Measurements from ENCODE around the gene CCNL2. TPM values are rescaled to one million over a fixed set of nuclear protein-coding genes. Genes with fewer than 3 reads are reported as not detected.
A peak's percentile ranks its signal among the peaks of the same experiment; 100 is the strongest.

Gene CCNL2
- polyA plus RNA-seq, 2 of the 4 experiments (the other 2 are of a cell fraction) = 85.5 to 111 TPM

DNA sequence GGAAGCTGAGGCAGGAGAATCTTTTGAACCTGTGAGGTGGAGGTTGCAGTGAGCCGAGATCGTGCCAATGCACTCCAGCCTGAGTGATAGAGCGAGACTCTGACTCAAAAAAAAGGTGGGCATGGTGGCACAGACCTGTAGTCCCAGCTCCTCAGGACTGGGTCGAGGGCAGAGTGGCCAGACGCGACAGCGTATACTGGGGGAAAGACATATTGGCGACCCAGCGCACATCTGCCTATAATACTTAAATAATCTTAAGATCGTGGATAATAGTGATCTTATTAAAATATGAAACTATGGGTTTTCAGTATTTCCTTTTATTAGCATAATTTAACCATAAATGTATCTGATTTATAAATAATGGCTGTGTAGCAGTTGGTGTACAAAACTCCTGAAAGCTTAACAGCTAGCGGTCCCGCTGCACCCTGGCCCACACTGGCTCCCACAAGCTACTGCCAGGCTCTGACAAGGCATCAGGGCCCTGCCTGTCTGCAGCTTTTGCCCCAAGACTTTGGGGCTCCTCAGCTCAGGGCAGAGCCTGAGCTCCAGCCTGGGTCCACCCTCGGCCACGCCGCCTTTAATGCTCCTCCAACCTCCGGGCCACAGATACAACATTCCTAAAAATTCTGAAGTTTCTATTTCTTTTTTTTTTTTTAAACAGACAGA lies 21.5 kb downstream of the CCNL2 start (continued):
- no peak for TF ChIP-seq BCL3 (IDR thresholded peaks at IDR 0.05)
- TF ChIP-seq EHMT2 (IDR thresholded peaks at IDR 0.05; ENCODE audit: low read depth) = no peak

- H3K27ac ChIP-seq = no peak overlapping the region
- TF ChIP-seq ELK1 (IDR thresholded peaks at IDR 0.05; ENCODE audit: low read depth, low read length) (no peak), BCL3 (IDR thresholded peaks at IDR 0.05) (no peak), ZNF302 (CRISPR knock-in tag; IDR thresholded peaks at IDR 0.05) (no peak), JUNB (IDR thresholded peaks at IDR 0.05) (no peak), NFE2L2 (conservative IDR thresholded peaks at IDR 0.05; ENCODE audit: low read length) (no peak), MAX (IDR thresholded peaks at IDR 0.05) (no peak), RCOR1 (IDR thresholded peaks at IDR 0.05; ENCODE audit: low read depth, low read length) (no peak), CEBPB (IDR thresholded peaks at IDR 0.05) (no peak), KDM5A (IDR thresholded peaks at IDR 0.05) (no peak), TP53 (CRISPR knock-in tag; IDR thresholded peaks at IDR 0.05) (no peak)
- TF ChIP-seq, protein P1, sequence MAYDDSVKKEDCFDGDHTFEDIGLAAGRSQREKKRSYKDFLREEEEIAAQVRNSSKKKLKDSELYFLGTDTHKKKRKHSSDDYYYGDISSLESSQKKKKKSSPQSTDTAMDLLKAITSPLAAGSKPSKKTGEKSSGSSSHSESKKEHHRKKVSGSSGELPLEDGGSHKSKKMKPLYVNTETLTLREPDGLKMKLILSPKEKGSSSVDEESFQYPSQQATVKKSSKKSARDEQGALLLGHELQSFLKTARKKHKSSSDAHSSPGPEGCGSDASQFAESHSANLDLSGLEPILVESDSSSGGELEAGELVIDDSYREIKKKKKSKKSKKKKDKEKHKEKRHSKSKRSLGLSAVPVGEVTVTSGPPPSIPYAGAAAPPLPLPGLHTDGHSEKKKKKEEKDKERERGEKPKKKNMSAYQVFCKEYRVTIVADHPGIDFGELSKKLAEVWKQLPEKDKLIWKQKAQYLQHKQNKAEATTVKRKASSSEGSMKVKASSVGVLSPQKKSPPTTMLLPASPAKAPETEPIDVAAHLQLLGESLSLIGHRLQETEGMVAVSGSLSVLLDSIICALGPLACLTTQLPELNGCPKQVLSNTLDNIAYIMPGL (CRISPR knock-in tag; IDR thresholded peaks at IDR 0.05; ENCODE audit: borderline replicate concordance) = no peak
- no peak for ATAC-seq
- no peak overlapping the region for H3K4me3 ChIP-seq
- POLR2A ChIA-PET = no interaction called here
- WGBS (ENCODE audit: missing lambda C conversion rate) = 91% methylated on average over 5 of the region's 10 CpGs
- no peak for DNase-seq (ENCODE audit: low read depth in 1 of 2, low spot score in 1 of 2)
- H3K9me3 ChIP-seq = no peaks in the 10 kb centered on the region
- H3K4me1 ChIP-seq = peaks cover 14% of the 10 kb centered on the region
- peak overlapping the region; percentile 75; the same call in 2 of the 3 replicates for H3K4me2 ChIP-seq
- no peak for FAIRE-seq
- CTCF ChIA-PET = interaction anchor here (0.7 kb wide), 1 partner anchor 28 kb away, joined by 3 read pairs; no protein-coding TSS in a partner anchor
Measured at GRCh38 chr1:1376551-1377226, 22.4 kb downstream of the CCNL2 start.

- 1% methylated on average over 14 of the region's 85 CpGs for WGBS (ENCODE audit: missing lambda C conversion rate)
- Histone ChIP-seq H3K9me3 (no peaks in the 10 kb centered on the region), H3K27ac (peak within 1 kb of the TSS; percentile 96 to 98), H3K4me2 (peak within 1 kb of the TSS; percentile 89), H3K4me3 (peak within 1 kb of the TSS; percentile 94), H3K4me1 (peaks cover 14% of the 10 kb centered on the region)
- DNase-seq (ENCODE audit: low read depth in 1 of 2, low spot score in 1 of 2) (peak; percentile 96 to 99), FAIRE-seq (no peak), ATAC-seq (peak; percentile 93 to 95)
- ChIA-PET CTCF (interaction anchor here (0.6 to 2.6 kb wide), 8 partner anchors 10 to 130 kb away, joined by 3 to 10 read pairs (median 4); partner anchors contain the start of gene DVL1), POLR2A (interaction anchor here (0.6 to 2.3 kb wide), 11 partner anchors 9 to 279 kb away, joined by 3 to 20 read pairs (median 4); partner anchors contain the start of genes CCNL2 and MRPL20)
- peak; percentile 67; the same call in 1 of the 2 replicates for TF ChIP-seq PHF8 (IDR thresholded peaks at IDR 0.05; ENCODE audit: borderline replicate concordance, low read depth)
- TF ChIP-seq EHF (CRISPR knock-in tag; IDR thresholded peaks at IDR 0.05) = peak; percentile 61; the same call in 1 of the 2 replicates
- peak; percentile 79 to 81 for TF ChIP-seq JUN (IDR thresholded peaks at IDR 0.05)
- no peak for TF ChIP-seq ZFP36 (IDR thresholded peaks at IDR 0.05; ENCODE audit: borderline replicate concordance, partially characterized antibody)
- peak; percentile 58 for TF ChIP-seq FOXS1 (CRISPR knock-in tag; IDR thresholded peaks at IDR 0.05)
- TF ChIP-seq KDM5A (IDR thresholded peaks at IDR 0.05) = peak; percentile 82
- no peak for TF ChIP-seq CHD4 (IDR thresholded peaks at IDR 0.05; ENCODE audit: borderline replicate concordance)
- peak; percentile 51; the same call in 1 of the 2 replicates for TF ChIP-seq ELK1 (IDR thresholded peaks at IDR 0.05; ENCODE audit: low read depth, low read length)
- TF ChIP-seq, protein P2, sequence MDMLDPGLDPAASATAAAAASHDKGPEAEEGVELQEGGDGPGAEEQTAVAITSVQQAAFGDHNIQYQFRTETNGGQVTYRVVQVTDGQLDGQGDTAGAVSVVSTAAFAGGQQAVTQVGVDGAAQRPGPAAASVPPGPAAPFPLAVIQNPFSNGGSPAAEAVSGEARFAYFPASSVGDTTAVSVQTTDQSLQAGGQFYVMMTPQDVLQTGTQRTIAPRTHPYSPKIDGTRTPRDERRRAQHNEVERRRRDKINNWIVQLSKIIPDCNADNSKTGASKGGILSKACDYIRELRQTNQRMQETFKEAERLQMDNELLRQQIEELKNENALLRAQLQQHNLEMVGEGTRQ (IDR thresholded peaks at IDR 0.05) = no peak
- no peak for TF ChIP-seq EP300 (IDR thresholded peaks at IDR 0.05)
- no peak for TF ChIP-seq FOSL2 (IDR thresholded peaks at IDR 0.05)
- peak; percentile 44 for TF ChIP-seq FOSL2 (CRISPR knock-in tag; IDR thresholded peaks at IDR 0.05)
- peak; percentile 53; the same call in 1 of the 2 replicates for TF ChIP-seq GATA3 (IDR thresholded peaks at IDR 0.05; ENCODE audit: borderline replicate concordance)
- TF ChIP-seq RFX5 (IDR thresholded peaks at IDR 0.05) = peak; percentile 59
Measured at GRCh38 chr1:1374929-1375662, 24.0 kb downstream of the CCNL2 start, which contains the start of gene AURKAIP1. Gene AURKAIP1 (minus strand): TSS chr1:1375207. CDS start chr1:1374756, 451 bp downstream.
